ENCODE data around the gene NR3C2. TPM values are rescaled to one million over a fixed set of nuclear protein-coding genes. Genes with fewer than 3 reads are reported as not detected.
"Not testable (repeated sequence)": the region's sequence is repeated elsewhere in the genome, so short reads cannot be mapped to it uniquely, and the experiment has no call there.

NR3C2 gene
- total RNA-seq, 4 donors from 2014 or later, result 13.1 to 24.1 (median 14.6) TPM

DNA sequence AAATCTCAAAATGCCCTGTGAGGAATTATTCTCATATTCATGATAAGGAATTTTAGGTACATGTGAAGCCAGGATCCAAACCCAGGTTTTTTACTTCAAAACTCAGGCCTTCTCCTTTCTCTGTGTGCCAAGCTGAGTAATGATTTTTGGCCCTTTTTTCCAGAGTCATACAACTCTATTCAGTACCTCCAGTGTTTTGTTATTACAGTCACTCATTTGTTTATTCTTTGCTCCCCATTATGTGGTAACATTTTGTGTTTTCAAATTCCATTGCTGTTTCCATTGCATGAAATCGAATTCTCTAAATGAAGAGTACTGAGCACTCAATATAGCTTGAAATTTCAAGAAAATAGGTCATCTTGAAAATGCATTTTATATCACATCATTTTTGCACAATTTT, 315.4 kb downstream of the NR3C2 start:
- Histone ChIP-seq H3K27me3 (no peaks in the 10 kb centered on the region), H3K9me3 (peaks cover 0 to 32% (median 15%) of the 10 kb centered on the region in 4 donors), H3K4me1 (peaks cover 0 to 2% (median 0%) of the 10 kb centered on the region in 4 donors), H3K36me3 (peaks cover 0 to 18% (median 0%) of the 10 kb centered on the region in 3 donors), H3K27ac (no peak overlapping the region), H3K4me3 (no peak overlapping the region)
- TF ChIP-seq POLR2A (IDR thresholded peaks at IDR 0.05) (no peak), EP300 (IDR thresholded peaks at IDR 0.05) (no peak), CTCF (IDR thresholded peaks at IDR 0.05) (no peak)
- no peak for DNase-seq (ENCODE audit: low spot score in 2 of 2)
- 44 to 54% methylated on average over 1 of the region's 1 CpG for WGBS, 2 donors

DNA sequence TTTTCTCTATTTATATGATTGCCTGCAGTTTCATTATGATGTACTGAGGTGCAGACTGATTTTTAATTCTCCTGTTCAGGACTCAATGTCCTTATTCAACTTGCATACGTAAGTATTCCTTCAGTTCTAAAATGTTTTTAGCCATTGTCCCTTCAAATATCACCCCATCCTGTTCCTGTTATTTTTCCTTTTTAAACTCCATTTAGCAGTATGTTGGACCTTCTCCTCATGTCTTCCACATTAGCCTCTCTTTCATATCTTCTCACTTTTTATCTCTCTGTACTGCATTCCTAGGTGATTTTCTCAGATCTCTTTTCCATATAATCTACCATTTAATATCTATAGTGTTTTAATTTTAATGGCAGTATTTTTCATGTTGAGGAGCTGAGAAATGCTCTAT, 317.7 kb downstream of the NR3C2 start:
- no peak overlapping the region for H3K27ac ChIP-seq
- TF ChIP-seq POLR2A (IDR thresholded peaks at IDR 0.05) (no peak), CTCF (IDR thresholded peaks at IDR 0.05) (no peak)
- peaks cover 0 to 2% (median 0%) of the 10 kb centered on the region in 4 donors for H3K4me1 ChIP-seq
- no peaks in the 10 kb centered on the region for H3K27me3 ChIP-seq
- 43 to 97% methylated on average over 1 of the region's 1 CpG for WGBS, 2 donors
- H3K9me3 ChIP-seq, result peaks cover 0 to 32% (median 15%) of the 10 kb centered on the region in 4 donors
- DNase-seq (ENCODE audit: low spot score in 2 of 2), result no peak
- no peak overlapping the region for H3K4me3 ChIP-seq
- peaks cover 0 to 24% (median 5%) of the 10 kb centered on the region in 3 donors for H3K36me3 ChIP-seq

DNA sequence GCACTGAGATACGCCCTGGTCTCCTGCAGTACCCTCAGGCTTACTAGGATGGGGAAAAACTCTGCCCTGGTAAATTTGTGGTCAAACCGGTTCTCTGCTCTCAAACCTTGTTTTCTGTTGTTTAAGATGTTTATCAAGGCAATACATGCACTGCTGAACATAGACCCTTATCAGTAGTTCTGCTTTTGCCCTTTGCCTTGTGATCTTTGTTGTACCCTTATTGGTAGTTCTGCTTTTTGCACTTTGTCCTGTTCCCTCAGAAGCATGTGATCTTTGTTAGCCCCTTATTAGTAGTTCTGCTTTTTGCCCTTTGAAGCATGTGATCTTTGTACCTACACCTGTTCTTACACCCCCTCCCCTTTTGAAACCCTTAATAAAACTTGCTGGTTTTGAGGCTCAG, 319.1 kb downstream of the NR3C2 start:
- 93 to 96% methylated on average over 2 of the region's 2 CpGs for WGBS, 2 donors
- H3K27ac ChIP-seq, result not testable (repeated sequence)

GRCh38 chr4:148120216-148120615, 322.0 kb downstream of the NR3C2 start:
- Histone ChIP-seq H3K27me3 (no peaks in the 10 kb centered on the region), H3K36me3 (peaks cover 0 to 43% (median 5%) of the 10 kb centered on the region in 3 donors), H3K4me3 (no peak overlapping the region), H3K9me3 (peaks cover 0 to 31% (median 13%) of the 10 kb centered on the region in 4 donors), H3K4me1 (peaks cover 0 to 19% (median 0%) of the 10 kb centered on the region in 4 donors), H3K27ac (no peak overlapping the region)
- DNase-seq (ENCODE audit: low spot score in 2 of 2), result no peak
- TF ChIP-seq CTCF (IDR thresholded peaks at IDR 0.05) (no peak), POLR2A (IDR thresholded peaks at IDR 0.05) (no peak), EP300 (IDR thresholded peaks at IDR 0.05) (no peak)
- 80 to 82% methylated on average over 3 of the region's 3 CpGs for whole genome bisulfite sequencing, 2 donors

More for the DNA sequence above, 319.1 kb downstream of the NR3C2 start:
- not testable (repeated sequence) for H3K4me1 ChIP-seq; H3K27me3 ChIP-seq; H3K4me3 ChIP-seq; DNase-seq (ENCODE audit: low spot score in 2 of 2)
- Histone ChIP-seq H3K36me3 (peaks cover 0 to 38% (median 5%) of the 10 kb centered on the region in 3 donors), H3K9me3 (peaks cover 0 to 32% (median 15%) of the 10 kb centered on the region in 4 donors)

GRCh38 chr4:148118633-148119032, 323.6 kb downstream of the NR3C2 start:
- Histone ChIP-seq H3K36me3 (peaks cover 0 to 42% (median 5%) of the 10 kb centered on the region in 3 donors), H3K27ac (no peak overlapping the region), H3K9me3 (peaks cover 0 to 15% (median 6%) of the 10 kb centered on the region in 4 donors), H3K4me1 (peaks cover 0 to 19% (median 0%) of the 10 kb centered on the region in 4 donors), H3K4me3 (no peak overlapping the region), H3K27me3 (no peaks in the 10 kb centered on the region)
- WGBS, 2 donors, result 86 to 89% methylated on average over 3 of the region's 3 CpGs
- TF ChIP-seq POLR2A (IDR thresholded peaks at IDR 0.05), result no peak
- no peak for TF ChIP-seq EP300 (IDR thresholded peaks at IDR 0.05)
- no peak for TF ChIP-seq CTCF (IDR thresholded peaks at IDR 0.05)
- no peak for DNase-seq (ENCODE audit: low spot score in 2 of 2)

DNA sequence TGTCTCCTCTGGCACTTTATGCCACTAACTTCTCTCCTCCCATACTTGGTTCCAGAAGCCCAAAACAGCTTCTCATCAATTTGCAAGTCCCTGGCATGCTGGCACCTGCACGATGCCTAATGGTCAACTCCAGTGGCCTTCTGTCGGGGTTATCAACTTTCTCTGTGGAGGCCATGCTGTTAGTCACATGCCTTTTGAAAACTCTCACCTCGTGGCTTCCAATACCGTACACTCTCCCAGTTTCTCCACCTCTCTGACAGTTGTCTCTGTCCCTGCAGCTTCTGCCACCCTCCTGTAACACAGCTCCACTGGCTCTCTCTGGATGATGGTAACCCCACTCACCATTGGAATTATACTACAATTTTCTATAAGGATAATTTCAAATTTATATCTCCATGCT, 324.0 kb downstream of the NR3C2 start:
- no peaks in the 10 kb centered on the region for H3K27me3 ChIP-seq
- H3K27ac ChIP-seq, result no peak overlapping the region
- H3K9me3 ChIP-seq, result peaks cover 0 to 11% (median 3%) of the 10 kb centered on the region in 4 donors
- WGBS, 2 donors, result 96 to 98% methylated on average over 4 of the region's 4 CpGs
- no peak for TF ChIP-seq POLR2A (IDR thresholded peaks at IDR 0.05)
- TF ChIP-seq EP300 (IDR thresholded peaks at IDR 0.05), result no peak
- TF ChIP-seq CTCF (IDR thresholded peaks at IDR 0.05), result no peak
- H3K4me3 ChIP-seq, result no peak overlapping the region
- peaks cover 0 to 43% (median 5%) of the 10 kb centered on the region in 3 donors for H3K36me3 ChIP-seq
- DNase-seq (ENCODE audit: low spot score in 2 of 2), result no peak
- peaks cover 0 to 19% (median 0%) of the 10 kb centered on the region in 4 donors for H3K4me1 ChIP-seq

Data from tibial nerve (tissue), 4 donors.